ENCODE results near the gene DLG1.

Gene DLG1

GRCh38 chr3:197333901-197334639 is 35.7 kb upstream of the DLG1 start:
- no peak for FAIRE-seq
- no peak for DNase-seq (ENCODE audit: insufficient read length, low spot score)
- no peak for TF ChIP-seq POLR2A (IDR thresholded peaks at IDR 0.05; ENCODE audit: low read depth, low read length)

DNA sequence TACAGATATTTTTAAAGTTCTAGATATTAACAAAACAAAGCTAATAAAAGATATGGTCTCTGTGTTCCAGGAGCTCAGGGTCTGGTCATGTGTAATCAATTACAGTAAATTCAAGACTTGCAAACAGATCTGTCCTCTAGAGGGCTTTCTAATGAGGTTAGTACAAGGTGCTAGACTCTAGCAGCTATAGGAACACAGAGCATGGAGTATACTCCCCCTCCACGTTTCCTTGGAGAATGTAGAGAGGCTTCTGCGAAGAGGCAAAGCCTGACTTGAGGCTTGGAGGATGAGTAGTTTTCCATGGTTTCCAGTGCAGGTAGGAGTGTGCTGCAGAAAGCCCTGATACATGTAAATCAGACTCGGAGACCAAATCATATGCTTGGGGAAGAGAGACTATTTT is 32.7 kb upstream of the DLG1 start:
- no peak for TF ChIP-seq POLR2A (IDR thresholded peaks at IDR 0.05; ENCODE audit: low read depth, low read length)
- DNase-seq (ENCODE audit: insufficient read length, low spot score) (no peak), FAIRE-seq (peak; percentile 15)

DNA sequence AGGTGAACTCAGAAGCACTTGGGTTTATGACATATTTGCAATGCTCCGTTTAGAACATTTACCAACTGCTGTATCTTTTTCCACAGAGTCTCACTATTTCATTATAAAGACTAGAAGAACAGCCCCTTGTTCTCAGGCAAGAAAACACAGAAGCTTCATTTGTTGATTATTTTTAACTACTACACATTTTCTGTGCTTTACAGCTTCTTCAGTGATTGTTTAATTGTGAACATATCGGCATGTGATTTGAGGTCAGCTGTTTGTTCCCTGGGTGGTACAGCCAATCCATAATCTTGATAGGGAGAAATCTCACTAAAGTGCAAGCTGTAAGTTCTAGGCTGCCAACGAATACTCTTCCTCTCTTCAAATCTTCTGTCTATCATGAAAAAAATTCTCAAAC is 31.0 kb upstream of the DLG1 start:
- TF ChIP-seq POLR2A (IDR thresholded peaks at IDR 0.05; ENCODE audit: low read depth, low read length): no peak
- DNase-seq (ENCODE audit: insufficient read length, low spot score) (no peak), FAIRE-seq (peak; percentile 33)

DNA sequence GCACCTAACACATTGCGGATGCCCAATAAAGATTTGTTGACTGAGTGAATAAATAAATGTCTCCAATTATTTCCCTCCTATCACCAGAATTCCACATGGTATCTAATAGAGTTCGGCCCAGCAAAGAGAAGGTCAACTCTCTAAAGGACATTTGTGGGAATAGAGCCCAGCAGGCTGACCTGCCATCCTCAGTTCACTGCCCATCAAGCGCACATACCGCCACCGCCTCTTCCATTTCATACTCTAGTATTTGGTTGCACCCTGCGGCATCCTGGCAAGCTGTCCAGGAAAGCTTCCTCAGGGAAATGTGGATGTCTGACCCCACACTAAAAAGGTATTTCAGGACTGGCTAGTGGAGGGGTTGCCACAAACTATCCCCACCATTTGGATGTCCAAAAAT is 29.8 kb upstream of the DLG1 start:
- DNase-seq (ENCODE audit: insufficient read length, low spot score) (no peak), FAIRE-seq (no peak)
- TF ChIP-seq POLR2A (IDR thresholded peaks at IDR 0.05; ENCODE audit: low read depth, low read length): no peak

GRCh38 chr3:197327701-197328100 is 29.3 kb upstream of the DLG1 start:
- FAIRE-seq (peak; percentile 93), DNase-seq (ENCODE audit: insufficient read length, low spot score) (no peak)
- TF ChIP-seq POLR2A (IDR thresholded peaks at IDR 0.05; ENCODE audit: low read depth, low read length): no peak

- FAIRE-seq (no peak), DNase-seq (ENCODE audit: insufficient read length, low spot score) (no peak)
- TF ChIP-seq POLR2A (IDR thresholded peaks at IDR 0.05; ENCODE audit: low read depth, low read length): no peak
Observed at GRCh38 chr3:197325773-197326172, 27.4 kb upstream of the DLG1 start.

DNA sequence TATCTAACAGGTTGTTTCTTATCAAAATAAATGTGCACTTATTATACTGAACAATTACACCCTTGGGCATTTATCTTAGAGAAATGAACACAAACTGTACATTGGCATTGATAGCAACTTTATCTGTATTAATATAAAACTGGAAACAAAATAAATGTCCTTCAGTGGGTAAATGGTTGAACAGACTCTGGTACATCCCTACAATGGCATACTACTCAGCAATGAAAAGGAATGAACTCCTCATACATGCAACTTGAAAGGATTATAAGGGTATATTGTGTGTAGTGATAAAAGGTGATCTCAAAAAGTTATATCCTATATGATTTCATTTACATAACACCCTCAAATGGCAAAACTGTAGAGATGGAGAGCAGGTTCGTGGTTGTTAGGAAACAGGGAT is 23.7 kb upstream of the DLG1 start:
- FAIRE-seq: no peak

GRCh38 chr3:197320582-197320981 is 22.2 kb upstream of the DLG1 start:
- TF ChIP-seq POLR2A (IDR thresholded peaks at IDR 0.05; ENCODE audit: low read depth, low read length): no peak
- peak; percentile 38 for FAIRE-seq
- DNase-seq (ENCODE audit: insufficient read length, low spot score): no peak

More for the DNA sequence above, 23.7 kb upstream of the DLG1 start:
- no peak for TF ChIP-seq POLR2A (IDR thresholded peaks at IDR 0.05; ENCODE audit: low read depth, low read length)
- no peak for DNase-seq (ENCODE audit: insufficient read length, low spot score)

DNA sequence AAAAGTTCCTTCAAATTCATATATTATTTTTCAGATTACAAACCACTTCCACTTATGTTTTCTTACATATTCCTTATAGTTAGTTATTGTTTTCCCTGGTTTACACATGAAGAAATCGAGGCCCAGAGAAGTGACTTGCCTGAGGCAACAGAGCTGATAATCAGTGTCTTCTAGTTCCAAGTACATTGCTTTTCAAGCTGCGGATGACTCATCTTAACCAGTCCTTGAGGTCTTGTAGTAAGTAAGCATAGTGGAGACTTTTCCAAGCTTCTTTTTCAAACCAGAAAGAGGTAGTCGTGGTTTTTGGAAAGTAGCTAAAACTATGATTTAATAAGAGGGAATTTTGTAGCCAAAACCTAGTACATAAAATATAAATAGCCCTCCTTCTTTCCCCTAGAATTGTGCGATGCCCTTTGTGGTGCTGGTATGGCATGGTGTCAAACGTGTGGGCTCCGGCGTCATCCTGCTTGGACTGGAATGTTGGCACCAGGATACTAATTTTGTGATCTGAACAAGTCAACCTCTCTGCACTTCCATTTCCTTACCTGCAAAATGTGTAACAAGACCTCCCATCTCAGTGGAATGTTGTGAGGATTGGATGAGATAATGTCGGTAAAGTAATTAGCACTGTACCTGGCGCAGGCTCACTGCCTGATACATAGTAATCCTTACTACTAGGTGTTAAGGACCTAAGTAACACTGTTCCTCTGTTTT is 19.0 kb upstream of the DLG1 start:
- TF ChIP-seq POLR2A (IDR thresholded peaks at IDR 0.05; ENCODE audit: low read depth, low read length): no peak
- FAIRE-seq (peak; percentile 100), DNase-seq (ENCODE audit: insufficient read length, low spot score) (no peak)

DNA sequence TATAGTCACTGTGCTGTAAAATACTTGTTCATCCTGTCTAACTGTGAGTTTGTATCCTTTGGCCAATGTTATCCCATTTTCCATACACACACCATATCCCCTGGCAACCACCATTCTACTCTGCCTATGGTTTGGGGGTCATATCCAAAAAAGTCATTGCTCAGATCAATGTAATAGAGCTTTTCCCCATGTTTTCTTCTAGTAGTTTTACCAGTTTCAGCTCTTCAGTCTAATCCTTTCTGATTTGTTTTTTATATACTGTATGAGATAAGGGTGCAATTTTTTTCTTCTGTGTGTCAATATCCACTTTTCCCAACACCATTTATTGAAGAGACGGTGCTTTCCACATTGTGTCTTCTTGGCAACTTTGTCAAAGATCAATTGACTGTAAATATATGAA is 14.0 kb upstream of the DLG1 start:
- TF ChIP-seq POLR2A (IDR thresholded peaks at IDR 0.05; ENCODE audit: low read depth, low read length): no peak
- no peak for DNase-seq (ENCODE audit: insufficient read length, low spot score)
- FAIRE-seq: peak; percentile 48

DNA sequence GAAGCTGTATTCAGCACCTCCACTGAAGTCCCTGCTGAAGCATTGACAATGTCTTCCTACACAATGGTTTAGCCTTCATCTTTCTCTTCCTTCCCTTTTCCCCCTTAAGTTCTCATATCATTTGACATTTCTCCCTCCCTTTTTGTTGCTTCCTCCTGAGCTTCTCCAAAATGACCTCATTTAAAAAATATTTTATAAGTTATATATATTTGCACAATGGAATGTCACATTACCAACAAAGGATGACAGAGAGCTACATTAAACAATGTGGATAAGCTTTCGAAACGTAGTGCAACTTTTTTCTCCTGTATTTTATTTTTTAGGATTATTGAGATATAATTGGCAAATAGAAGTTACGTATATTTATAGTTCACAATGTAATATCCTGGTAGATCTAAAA is 13.2 kb upstream of the DLG1 start:
- no peak for TF ChIP-seq POLR2A (IDR thresholded peaks at IDR 0.05; ENCODE audit: low read depth, low read length)
- no peak for DNase-seq (ENCODE audit: insufficient read length, low spot score)
- FAIRE-seq: peak; percentile 23

DNA sequence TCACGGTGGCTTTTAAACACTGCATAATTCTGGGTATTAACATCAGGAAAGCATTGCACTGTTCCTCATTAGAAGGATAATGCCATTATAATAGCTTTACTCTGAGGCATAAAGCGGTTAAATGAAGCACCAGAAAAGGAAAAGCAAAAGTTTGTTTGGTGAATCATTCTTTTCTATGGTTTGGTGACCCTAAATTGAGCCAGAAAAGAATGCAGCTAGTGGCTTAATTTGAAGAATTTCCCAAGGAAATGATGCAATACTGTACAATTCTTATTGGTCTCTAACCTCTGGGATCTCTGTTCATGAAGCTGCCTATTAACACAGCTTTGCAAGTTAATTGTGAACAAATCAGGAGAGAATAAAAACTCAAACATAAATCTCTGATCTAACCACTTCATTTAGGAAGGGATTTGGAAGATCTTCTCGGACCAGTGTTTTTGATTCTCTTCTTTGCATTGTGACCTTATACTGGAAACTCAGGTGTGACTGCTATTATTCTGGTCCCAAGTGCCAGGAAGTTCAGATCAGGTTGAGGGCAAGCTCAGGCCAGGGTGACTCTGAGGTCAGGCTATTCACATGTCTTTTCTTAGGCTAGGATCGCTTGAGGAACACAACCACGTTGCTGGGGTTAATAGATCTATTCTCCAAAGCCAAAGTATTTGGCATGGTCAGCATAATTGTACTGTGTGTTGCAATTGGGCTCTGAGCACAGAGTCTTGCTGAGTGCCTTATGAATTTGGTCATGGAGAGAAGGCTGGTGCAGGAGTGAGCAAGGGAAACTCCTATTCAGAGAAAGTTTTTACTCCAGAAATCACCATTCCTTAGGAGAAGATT is 11.3 kb upstream of the DLG1 start:
- TF ChIP-seq POLR2A (IDR thresholded peaks at IDR 0.05; ENCODE audit: low read depth, low read length): no peak
- DNase-seq (ENCODE audit: insufficient read length, low spot score) (no peak), FAIRE-seq (peak; percentile 98)

- TF ChIP-seq POLR2A (IDR thresholded peaks at IDR 0.05; ENCODE audit: low read depth, low read length): no peak
- FAIRE-seq (peak; percentile 88), DNase-seq (ENCODE audit: insufficient read length, low spot score) (no peak)
Observed at GRCh38 chr3:197308591-197308990, 10.2 kb upstream of the DLG1 start.

DNA sequence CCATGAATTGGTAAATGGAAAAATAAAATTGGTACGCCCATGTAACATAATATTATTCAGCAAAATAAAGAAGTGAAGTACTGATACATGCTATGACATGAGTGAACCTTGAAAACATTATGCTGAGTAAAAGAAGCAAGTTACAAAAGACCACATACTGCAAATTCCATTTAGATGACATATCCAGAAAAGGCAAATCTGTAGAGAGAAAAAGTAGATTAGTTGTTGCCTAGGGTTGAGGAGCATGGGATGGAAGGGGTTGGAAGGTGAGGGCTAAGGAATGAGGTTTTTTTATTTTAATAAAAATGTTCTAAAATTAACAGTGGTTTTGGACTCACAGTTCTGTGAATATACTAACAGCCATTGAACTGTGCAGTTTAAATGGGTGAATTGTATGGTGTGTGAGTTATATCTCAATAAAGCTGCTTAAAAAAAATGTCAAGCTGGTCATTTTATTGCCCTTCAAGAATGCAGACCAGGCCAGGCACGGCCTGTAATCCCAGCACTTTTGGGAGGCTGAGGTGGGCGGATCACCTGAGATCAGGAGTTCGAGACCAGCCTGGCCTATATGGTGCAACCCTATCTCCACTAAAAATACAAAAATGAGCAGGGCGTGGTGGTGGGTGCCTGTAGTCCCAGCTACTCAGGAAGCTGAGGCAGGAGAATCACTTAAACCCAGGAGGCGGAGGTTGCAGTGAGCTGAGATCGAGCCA is 8.1 kb upstream of the DLG1 start:
- no peak for DNase-seq (ENCODE audit: insufficient read length, low spot score)
- TF ChIP-seq POLR2A (IDR thresholded peaks at IDR 0.05; ENCODE audit: low read depth, low read length): no peak
- FAIRE-seq: peak; percentile 77

Measured in H54 (cell line).